GM11168 (cell line): ENCODE results near the gene ARID4A.
"Not testable (repeated sequence)": the region's sequence is repeated elsewhere in the genome, so short reads cannot be mapped to it uniquely, and the experiment has no call there.

Source experiments
- in situ Hi-C: fragments of 300-500 bp; cut with MboI; formaldehyde crosslinking; loops from one replicate; pipeline ENCODE4 v1.12.0; 2022; ENCODE audit warnings: low sequenced_read_pairs; ENCODE audit not compliant: unreplicated experiment

The ARID4A gene

GRCh38 chr14:58292187-58292586 is 6.2 kb upstream of the ARID4A start:
- in situ Hi-C loops = no loop called here

- in situ Hi-C loops = no loop called here
Observed at GRCh38 chr14:58294201-58294600, 4.2 kb upstream of the ARID4A start.

- in situ Hi-C loops = no loop called here
Observed at GRCh38 chr14:58296726-58297125, 1.6 kb upstream of the ARID4A start.

GRCh38 chr14:58297412-58297761 is 968 bp upstream of the ARID4A start:
- in situ Hi-C loops = no loop called here

- in situ Hi-C loops = no loop called here
Observed at GRCh38 chr14:58297762-58298476, 436 bp upstream of the ARID4A start.

- in situ Hi-C loops = no loop called here
Observed at GRCh38 chr14:58299401-58300330, 1.3 kb downstream of the ARID4A start.

- in situ Hi-C loops = no loop called here
Observed at GRCh38 chr14:58301416-58301815, 3.1 kb downstream of the ARID4A start.

- in situ Hi-C loops = no loop called here
Observed at GRCh38 chr14:58305730-58306129, 7.4 kb downstream of the ARID4A start.

GRCh38 chr14:58307597-58308316 is 9.4 kb downstream of the ARID4A start:
- in situ Hi-C loops = no loop called here

GRCh38 chr14:58309086-58309485 is 10.7 kb downstream of the ARID4A start:
- in situ Hi-C loops = no loop called here

- in situ Hi-C loops = no loop called here
Observed at GRCh38 chr14:58313699-58314098, 15.3 kb downstream of the ARID4A start.

GRCh38 chr14:58315606-58316005 is 17.3 kb downstream of the ARID4A start:
- in situ Hi-C loops = no loop called here

- in situ Hi-C loops = no loop called here
Observed at GRCh38 chr14:58327019-58327418, 28.7 kb downstream of the ARID4A start.

- in situ Hi-C loops = no loop called here
Observed at GRCh38 chr14:58331111-58331510, 32.8 kb downstream of the ARID4A start.

GRCh38 chr14:58332561-58332960 is 34.2 kb downstream of the ARID4A start:
- in situ Hi-C loops = no loop called here

- in situ Hi-C loops = not testable (repeated sequence)
Observed at GRCh38 chr14:58339666-58340065, 41.3 kb downstream of the ARID4A start.

GRCh38 chr14:58341152-58341748 is 42.9 kb downstream of the ARID4A start:
- in situ Hi-C loops = no loop called here

GRCh38 chr14:58343535-58343934 is 45.2 kb downstream of the ARID4A start:
- in situ Hi-C loops = not testable (repeated sequence)

- in situ Hi-C loops = no loop called here
Observed at GRCh38 chr14:58353516-58354299, 55.4 kb downstream of the ARID4A start.

GRCh38 chr14:58354808-58355207 is 56.5 kb downstream of the ARID4A start:
- in situ Hi-C loops = no loop called here
